ENCODE results near the gene KRTAP9-4. TPM values are rescaled to one million over a fixed set of nuclear protein-coding genes. Genes with fewer than 3 reads are reported as not detected.
"Not testable (repeated sequence)": the region's sequence is repeated elsewhere in the genome, so short reads cannot be mapped to it uniquely, and the experiment has no call there.

The KRTAP9-4 gene
- total and polyA plus RNA-seq, 7 experiments from 2014 or later = not detected

DNA sequence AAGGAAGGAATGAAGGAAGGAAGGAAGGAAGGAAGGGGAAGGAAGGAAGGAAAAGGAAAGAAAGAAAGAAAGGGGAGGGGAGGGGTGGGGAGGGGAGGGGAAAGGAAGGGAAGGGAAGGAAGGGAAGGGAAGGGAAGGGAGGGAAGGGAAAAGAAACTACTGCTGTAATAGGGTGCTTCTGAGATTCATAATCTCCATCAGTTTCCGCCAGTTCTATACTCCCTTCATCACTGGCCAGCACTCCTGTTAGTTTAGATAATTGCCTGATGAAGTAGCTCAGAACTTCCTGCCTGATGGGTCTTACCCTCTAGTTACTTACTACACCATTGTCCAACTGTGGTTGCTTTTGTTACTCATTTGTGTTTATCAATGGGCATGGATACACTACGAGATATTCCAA is 13.7 kb downstream of the KRTAP9-4 start:
- peaks cover 0 to 39% (median 14%) of the 10 kb centered on the region in 5 donors for H3K27me3 Mint-ChIP-seq
- H3K4me3 ChIP-seq (ENCODE audit: low read length) = no peak overlapping the region
- CTCF ChIA-PET = interaction anchor here (0.7 kb wide), 1 partner anchor 49 kb away, joined by 3 read pairs; no protein-coding TSS in a partner anchor
- peaks cover 0 to 6% of the 10 kb centered on the region in 2 donors for H3K27me3 ChIP-seq (ENCODE audit: control insufficient read depth in 2 of 2, insufficient read depth in 2 of 2, low read length in 2 of 2)
- intact Hi-C loops (cut with micrococcal nuclease) = loop anchor here in 1 of 2 donors (5.0 kb wide), 1 partner anchor 44 kb away; the partner anchor contains the start of gene KRTAP16-1
- no peak overlapping the region for H3K27ac ChIP-seq (ENCODE audit: low read depth, low read length)
- DNase-seq (no peak), ATAC-seq (no peak)
- no peaks in the 10 kb centered on the region for H3K36me3 ChIP-seq (ENCODE audit: control insufficient read depth in 2 of 3, insufficient read depth in 3 of 3, low read length in 3 of 3)
- H3K4me1 Mint-ChIP-seq = peaks cover 0 to 27% (median 13%) of the 10 kb centered on the region in 7 donors
- H3K36me3 Mint-ChIP-seq = no peaks in the 10 kb centered on the region
- no peaks in the 10 kb centered on the region for H3K4me1 ChIP-seq (ENCODE audit: control insufficient read depth in 2 of 2, insufficient read depth in 2 of 2, low read length in 2 of 2)
- peak overlapping the region in 1 of 9 donors; percentile 5 for H3K27ac Mint-ChIP-seq
- POLR2A ChIA-PET = no interaction called here
- H3K9me3 Mint-ChIP-seq = no peaks in the 10 kb centered on the region
- H3K4me3 Mint-ChIP-seq = no peak overlapping the region
- H3K9me3 ChIP-seq (ENCODE audit: control insufficient read depth in 2 of 3, low read length in 3 of 3) = no peaks in the 10 kb centered on the region

DNA sequence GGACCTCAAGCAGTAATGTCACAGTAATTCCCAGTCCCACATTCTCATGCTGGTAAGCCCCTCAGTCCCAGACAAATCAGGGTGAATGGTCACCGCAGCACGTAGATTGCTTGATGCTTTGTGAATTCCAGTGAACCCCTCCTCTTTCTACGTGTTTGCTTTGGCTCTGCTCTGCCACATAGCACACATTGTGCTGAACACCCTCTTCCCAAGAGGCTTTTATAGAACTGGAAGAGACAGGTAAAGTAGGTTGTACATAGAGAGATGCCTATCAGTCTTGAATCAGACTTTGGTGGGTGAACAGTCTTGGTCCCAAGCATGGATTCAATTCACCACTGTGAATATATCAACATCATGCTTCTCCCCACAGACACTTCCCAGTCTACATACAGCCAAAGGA is 15.1 kb downstream of the KRTAP9-4 start:
- DNase-seq = no peak
- ChIA-PET POLR2A (no interaction called here), CTCF (no interaction called here)
- no peaks in the 10 kb centered on the region for H3K9me3 Mint-ChIP-seq
- no peaks in the 10 kb centered on the region for H3K36me3 Mint-ChIP-seq
- no peak overlapping the region for H3K27ac Mint-ChIP-seq
- no peak for ATAC-seq
- Histone ChIP-seq H3K4me1 (ENCODE audit: control insufficient read depth in 2 of 2, insufficient read depth in 2 of 2, low read length in 2 of 2) (no peaks in the 10 kb centered on the region), H3K4me3 (ENCODE audit: low read length) (no peak overlapping the region), H3K27ac (ENCODE audit: low read depth, low read length) (no peak overlapping the region), H3K9me3 (ENCODE audit: control insufficient read depth in 2 of 3, low read length in 3 of 3) (no peaks in the 10 kb centered on the region), H3K36me3 (ENCODE audit: control insufficient read depth in 2 of 3, insufficient read depth in 3 of 3, low read length in 3 of 3) (no peaks in the 10 kb centered on the region), H3K27me3 (ENCODE audit: control insufficient read depth in 2 of 2, insufficient read depth in 2 of 2, low read length in 2 of 2) (no peaks in the 10 kb centered on the region)
- H3K27me3 Mint-ChIP-seq = peaks cover 0 to 33% (median 5%) of the 10 kb centered on the region in 5 donors
- H3K4me3 Mint-ChIP-seq = no peak overlapping the region
- peaks cover 0 to 27% (median 15%) of the 10 kb centered on the region in 7 donors for H3K4me1 Mint-ChIP-seq
- intact Hi-C loops (cut with micrococcal nuclease) = loop anchor here in 1 of 2 donors (1.0 to 5.0 kb wide), 2 partner anchors 14 to 43 kb away; partner anchors contain the start of gene KRTAP16-1

DNA sequence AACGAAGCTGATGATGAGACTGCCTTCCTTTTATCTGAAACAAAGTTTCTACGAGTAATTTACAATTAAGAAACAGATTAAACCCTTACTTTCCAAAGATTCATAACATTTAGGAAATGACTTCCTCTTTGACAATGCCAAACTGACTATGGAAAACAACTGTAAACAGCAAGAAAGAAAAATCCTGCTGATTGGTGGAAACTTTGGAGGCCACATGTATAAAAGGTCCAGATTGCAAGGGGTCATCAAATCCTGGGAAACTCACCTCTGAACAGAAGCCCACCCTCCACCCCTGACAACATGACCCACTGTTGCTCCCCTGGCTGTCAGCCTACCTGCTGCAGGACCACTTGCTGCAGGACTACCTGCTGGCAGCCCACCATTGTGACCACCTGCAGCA is 15.6 kb downstream of the KRTAP9-4 start, which contains the start of gene KRTAP9-6:
KRTAP9-6 (plus strand) TSS at position 301 of the 400 bp plus-strand sequence; CDS start at position 301, 0 bp downstream.
- Mint-ChIP-seq H3K4me3 (no peak within 1 kb of the TSS), H3K27ac (no peak within 1 kb of the TSS), H3K4me1 (peaks cover 0 to 27% (median 15%) of the 10 kb centered on the region in 7 donors), H3K9me3 (no peaks in the 10 kb centered on the region), H3K36me3 (no peaks in the 10 kb centered on the region), H3K27me3 (peaks cover 0 to 30% (median 5%) of the 10 kb centered on the region in 5 donors)
- Histone ChIP-seq H3K4me1 (ENCODE audit: control insufficient read depth in 2 of 2, insufficient read depth in 2 of 2, low read length in 2 of 2) (no peaks in the 10 kb centered on the region), H3K27ac (ENCODE audit: low read depth, low read length) (no peak within 1 kb of the TSS), H3K4me3 (ENCODE audit: low read length) (no peak within 1 kb of the TSS), H3K36me3 (ENCODE audit: control insufficient read depth in 2 of 3, insufficient read depth in 3 of 3, low read length in 3 of 3) (no peaks in the 10 kb centered on the region), H3K9me3 (ENCODE audit: control insufficient read depth in 2 of 3, low read length in 3 of 3) (no peaks in the 10 kb centered on the region), H3K27me3 (ENCODE audit: control insufficient read depth in 2 of 2, insufficient read depth in 2 of 2, low read length in 2 of 2) (no peaks in the 10 kb centered on the region)
- POLR2A ChIA-PET = no interaction called here
- no peak for DNase-seq
- CTCF ChIA-PET = no interaction called here
- intact Hi-C loops (cut with micrococcal nuclease) = no loop called here
- ATAC-seq = no peak

DNA sequence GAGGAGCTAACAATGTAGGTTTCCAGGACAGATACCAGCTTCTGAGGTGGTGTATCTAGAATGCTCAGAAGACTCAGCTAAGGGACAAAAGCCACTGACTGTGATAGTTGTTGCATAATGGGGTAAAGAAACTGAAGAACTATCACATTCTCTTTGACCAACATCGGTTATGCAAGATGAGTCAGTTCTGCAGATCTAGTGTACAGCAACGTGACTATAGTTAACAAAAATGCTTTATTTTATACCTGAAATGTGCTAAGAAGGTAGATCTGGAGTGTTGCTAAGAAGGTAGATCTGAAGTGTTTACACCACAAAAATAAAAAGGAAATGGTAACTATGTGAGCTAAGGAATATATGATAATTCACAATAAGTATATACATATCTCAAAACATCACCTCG is 18.2 kb downstream of the KRTAP9-4 start:
- no peak for DNase-seq
- no peaks in the 10 kb centered on the region for H3K36me3 Mint-ChIP-seq
- H3K27ac Mint-ChIP-seq = no peak overlapping the region
- H3K4me1 Mint-ChIP-seq = peaks cover 0 to 22% (median 8%) of the 10 kb centered on the region in 7 donors
- H3K4me3 ChIP-seq (ENCODE audit: low read length) = no peak overlapping the region
- ATAC-seq = no peak
- intact Hi-C loops (cut with micrococcal nuclease) = no loop called here
- no peaks in the 10 kb centered on the region for H3K9me3 ChIP-seq (ENCODE audit: control insufficient read depth in 2 of 3, low read length in 3 of 3)
- H3K27me3 Mint-ChIP-seq = peaks cover 0 to 22% (median 5%) of the 10 kb centered on the region in 5 donors
- no peaks in the 10 kb centered on the region for H3K27me3 ChIP-seq (ENCODE audit: control insufficient read depth in 2 of 2, insufficient read depth in 2 of 2, low read length in 2 of 2)
- H3K4me1 ChIP-seq (ENCODE audit: control insufficient read depth in 2 of 2, insufficient read depth in 2 of 2, low read length in 2 of 2) = no peaks in the 10 kb centered on the region
- no peak overlapping the region for H3K4me3 Mint-ChIP-seq
- POLR2A ChIA-PET = no interaction called here
- no peaks in the 10 kb centered on the region for H3K36me3 ChIP-seq (ENCODE audit: control insufficient read depth in 2 of 3, insufficient read depth in 3 of 3, low read length in 3 of 3)
- no peaks in the 10 kb centered on the region for H3K9me3 Mint-ChIP-seq
- H3K27ac ChIP-seq (ENCODE audit: low read depth, low read length) = no peak overlapping the region
- CTCF ChIA-PET = no interaction called here

DNA sequence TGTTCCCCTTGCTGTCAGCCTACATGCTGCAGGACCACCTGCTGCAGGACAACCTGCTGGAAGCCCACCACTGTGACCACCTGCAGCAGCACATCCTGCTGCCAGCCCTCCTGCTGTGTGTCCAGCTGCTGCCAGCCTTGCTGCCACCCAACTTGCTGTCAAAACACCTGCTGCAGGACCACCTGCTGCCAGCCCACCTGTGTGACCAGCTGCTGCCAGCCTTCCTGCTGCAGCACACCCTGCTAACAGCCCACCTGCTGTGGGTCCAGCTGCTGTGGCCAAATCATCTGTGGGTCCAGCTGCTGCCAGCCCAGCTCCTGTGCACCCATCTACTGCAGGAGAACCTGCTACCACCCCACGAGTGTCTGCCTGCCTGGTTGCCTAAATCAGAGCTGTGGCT is 21.8 kb downstream of the KRTAP9-4 start:
- H3K27me3 Mint-ChIP-seq; H3K27ac Mint-ChIP-seq; POLR2A ChIA-PET; intact Hi-C loops (cut with micrococcal nuclease); ATAC-seq; H3K27me3 ChIP-seq (ENCODE audit: control insufficient read depth in 2 of 2, insufficient read depth in 2 of 2, low read length in 2 of 2); H3K9me3 ChIP-seq (ENCODE audit: control insufficient read depth in 2 of 3, low read length in 3 of 3); H3K36me3 ChIP-seq (ENCODE audit: control insufficient read depth in 2 of 3, insufficient read depth in 3 of 3, low read length in 3 of 3); H3K4me3 Mint-ChIP-seq; CTCF ChIA-PET; DNase-seq; H3K27ac ChIP-seq (ENCODE audit: low read depth, low read length); H3K4me1 ChIP-seq (ENCODE audit: control insufficient read depth in 2 of 2, insufficient read depth in 2 of 2, low read length in 2 of 2); H3K4me3 ChIP-seq (ENCODE audit: low read length); H3K36me3 Mint-ChIP-seq; H3K9me3 Mint-ChIP-seq: not testable (repeated sequence)
- peaks cover 0 to 20% (median 2%) of the 10 kb centered on the region in 7 donors for H3K4me1 Mint-ChIP-seq

DNA sequence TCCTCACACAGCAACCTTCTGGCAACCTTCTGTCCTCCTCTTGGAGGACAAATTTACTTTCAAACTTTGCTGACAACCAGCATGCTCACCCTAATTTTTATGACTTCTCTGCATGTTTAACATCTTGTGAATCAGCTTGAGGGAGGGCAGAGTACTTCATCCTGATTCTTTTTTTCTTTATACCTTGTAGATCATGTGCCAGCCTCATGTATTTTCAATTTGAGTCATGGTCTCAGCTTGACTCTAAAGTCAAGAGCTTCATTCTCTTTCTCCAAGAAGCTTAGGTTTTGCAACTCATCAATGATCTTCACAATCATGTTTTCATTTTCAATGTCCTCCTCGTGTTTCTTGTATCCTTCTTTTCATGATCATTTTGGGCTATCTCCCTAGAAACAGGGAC is 22.4 kb downstream of the KRTAP9-4 start:
- Mint-ChIP-seq H3K27me3 (peaks cover 4 to 10% (median 5%) of the 10 kb centered on the region in 5 donors), H3K4me3 (no peak overlapping the region), H3K27ac (no peak overlapping the region), H3K9me3 (no peaks in the 10 kb centered on the region), H3K36me3 (no peaks in the 10 kb centered on the region), H3K4me1 (peaks cover 0 to 21% (median 2%) of the 10 kb centered on the region in 7 donors)
- ATAC-seq = no peak
- Histone ChIP-seq H3K36me3 (ENCODE audit: control insufficient read depth in 2 of 3, insufficient read depth in 3 of 3, low read length in 3 of 3) (no peaks in the 10 kb centered on the region), H3K9me3 (ENCODE audit: control insufficient read depth in 2 of 3, low read length in 3 of 3) (no peaks in the 10 kb centered on the region), H3K27me3 (ENCODE audit: control insufficient read depth in 2 of 2, insufficient read depth in 2 of 2, low read length in 2 of 2) (no peaks in the 10 kb centered on the region), H3K4me1 (ENCODE audit: control insufficient read depth in 2 of 2, insufficient read depth in 2 of 2, low read length in 2 of 2) (no peaks in the 10 kb centered on the region), H3K27ac (ENCODE audit: low read depth, low read length) (no peak overlapping the region), H3K4me3 (ENCODE audit: low read length) (no peak overlapping the region)
- no peak for DNase-seq
- ChIA-PET POLR2A (no interaction called here), CTCF (no interaction called here)
- intact Hi-C loops (cut with micrococcal nuclease) = no loop called here

DNA sequence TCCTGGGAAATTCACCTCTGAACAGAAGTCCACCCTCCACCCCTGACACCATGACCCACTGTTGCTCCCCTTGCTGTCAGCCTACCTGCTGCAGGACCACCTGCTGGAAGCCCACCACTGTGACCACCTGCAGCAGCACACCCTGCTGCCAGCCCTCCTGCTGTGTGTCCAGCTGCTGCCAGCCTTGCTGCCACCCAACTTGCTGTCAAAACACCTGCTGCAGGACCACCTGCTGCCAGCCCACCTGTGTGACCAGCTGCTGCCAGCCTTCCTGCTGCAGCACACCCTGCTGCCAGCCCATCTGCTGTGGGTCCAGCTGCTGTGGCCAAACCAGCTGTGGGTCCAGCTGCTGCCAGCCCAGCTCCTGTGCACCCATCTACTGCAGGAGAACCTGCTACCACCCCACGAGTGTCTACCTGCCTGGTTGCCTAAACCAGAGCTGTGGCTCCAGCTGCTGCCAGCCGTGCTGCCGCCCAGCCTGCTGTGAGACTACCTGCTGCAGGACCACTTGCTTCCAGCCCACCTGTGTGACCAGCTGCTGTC is 26.2 kb downstream of the KRTAP9-4 start, which contains the start of gene KRTAP9-7:
KRTAP9-7 (plus strand) TSS at position 51 of the 543 bp plus-strand sequence; CDS start at position 51, 0 bp downstream.
- H3K27ac ChIP-seq (ENCODE audit: low read depth, low read length); H3K27me3 ChIP-seq (ENCODE audit: control insufficient read depth in 2 of 2, insufficient read depth in 2 of 2, low read length in 2 of 2); DNase-seq; ATAC-seq; H3K27ac Mint-ChIP-seq; H3K9me3 ChIP-seq (ENCODE audit: control insufficient read depth in 2 of 3, low read length in 3 of 3); CTCF ChIA-PET; H3K4me3 Mint-ChIP-seq; H3K9me3 Mint-ChIP-seq; intact Hi-C loops (cut with micrococcal nuclease); H3K4me3 ChIP-seq (ENCODE audit: low read length); H3K36me3 ChIP-seq (ENCODE audit: control insufficient read depth in 2 of 3, insufficient read depth in 3 of 3, low read length in 3 of 3); H3K36me3 Mint-ChIP-seq; H3K4me1 ChIP-seq (ENCODE audit: control insufficient read depth in 2 of 2, insufficient read depth in 2 of 2, low read length in 2 of 2): not testable (repeated sequence)
- H3K4me1 Mint-ChIP-seq = peaks cover 0 to 12% (median 2%) of the 10 kb centered on the region in 7 donors
- POLR2A ChIA-PET = interaction anchor here (0.6 kb wide), 1 partner anchor 14 kb away, joined by 3 read pairs; no protein-coding TSS in a partner anchor
- peaks cover 4 to 16% (median 6%) of the 10 kb centered on the region in 5 donors for H3K27me3 Mint-ChIP-seq

All from naive thymus-derived CD4-positive, alpha-beta T cell (primary cell).